SK-MEL-5 (cell line): Measurements from ENCODE around the gene KCP. TPM values are rescaled to one million over a fixed set of nuclear protein-coding genes. Genes with fewer than 3 reads are reported as not detected.
A peak's percentile ranks its signal among the peaks of the same experiment; 100 is the strongest.
"Not testable (repeated sequence)": the region's sequence is repeated elsewhere in the genome, so short reads cannot be mapped to it uniquely, and the experiment has no call there.

ENCODE experiments used
- DNase-seq: peaks from one replicate; pipeline ENCODE4 v3.0.0-alpha.2; 2016; ENCODE audit warnings: low read depth, low spot score
- in situ Hi-C: cut with HindIII; loops from 2 replicates; pipeline ENCODE4 v1.10.0; 2016; ENCODE audit warnings: low sequenced_read_pairs, high pct_unique_total_duplicates, low pct_unique_long_range_greater_than_20kb
- total RNA-seq: library from RNA; depleted of rRNA; stranded (reverse); fragments of >200 nt; shearing (Covaris generic); gene quantifications from 2 replicates; pipeline ENCODE4 v1.2.3, GENCODE V29; 2014

The KCP gene
- total RNA-seq, 1 experiment from 2014 or later: 0.03 TPM

DNA sequence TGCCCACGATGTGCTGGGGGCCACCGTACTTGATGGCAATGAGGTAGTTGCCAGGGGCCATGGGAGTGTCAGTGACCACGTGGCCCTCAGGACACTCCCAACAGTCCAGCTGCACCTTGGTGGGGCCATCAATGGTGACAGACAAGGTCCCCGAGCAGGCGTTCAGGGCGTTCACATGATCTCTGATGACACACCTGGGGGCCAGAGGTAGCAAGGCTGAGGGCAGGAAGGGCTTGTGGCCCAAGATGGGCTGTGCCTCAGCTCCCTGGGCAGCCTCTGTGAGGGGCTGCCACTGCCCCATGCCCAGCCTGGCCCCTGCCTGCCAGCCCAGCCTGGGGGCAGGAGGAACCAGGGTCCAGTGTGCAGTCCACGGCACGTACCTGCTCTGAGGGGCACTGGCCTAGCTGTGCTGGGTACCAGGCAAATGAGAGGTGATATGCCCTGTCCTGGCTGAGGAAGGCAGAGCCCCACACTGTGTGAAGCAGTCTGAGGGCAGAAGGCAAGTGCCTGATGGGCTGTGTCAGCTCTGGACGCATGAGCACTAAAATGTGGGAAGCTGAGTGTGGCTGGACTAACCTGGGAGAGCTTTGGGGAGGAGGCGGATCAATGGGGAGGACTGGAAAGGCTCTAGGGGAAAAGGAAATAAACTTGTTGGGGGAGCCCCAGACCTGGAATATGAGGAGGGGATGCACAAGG is 3.5 kb upstream of the KCP start:
- in situ Hi-C loops: no loop called here
- DNase-seq: no peak

DNA sequence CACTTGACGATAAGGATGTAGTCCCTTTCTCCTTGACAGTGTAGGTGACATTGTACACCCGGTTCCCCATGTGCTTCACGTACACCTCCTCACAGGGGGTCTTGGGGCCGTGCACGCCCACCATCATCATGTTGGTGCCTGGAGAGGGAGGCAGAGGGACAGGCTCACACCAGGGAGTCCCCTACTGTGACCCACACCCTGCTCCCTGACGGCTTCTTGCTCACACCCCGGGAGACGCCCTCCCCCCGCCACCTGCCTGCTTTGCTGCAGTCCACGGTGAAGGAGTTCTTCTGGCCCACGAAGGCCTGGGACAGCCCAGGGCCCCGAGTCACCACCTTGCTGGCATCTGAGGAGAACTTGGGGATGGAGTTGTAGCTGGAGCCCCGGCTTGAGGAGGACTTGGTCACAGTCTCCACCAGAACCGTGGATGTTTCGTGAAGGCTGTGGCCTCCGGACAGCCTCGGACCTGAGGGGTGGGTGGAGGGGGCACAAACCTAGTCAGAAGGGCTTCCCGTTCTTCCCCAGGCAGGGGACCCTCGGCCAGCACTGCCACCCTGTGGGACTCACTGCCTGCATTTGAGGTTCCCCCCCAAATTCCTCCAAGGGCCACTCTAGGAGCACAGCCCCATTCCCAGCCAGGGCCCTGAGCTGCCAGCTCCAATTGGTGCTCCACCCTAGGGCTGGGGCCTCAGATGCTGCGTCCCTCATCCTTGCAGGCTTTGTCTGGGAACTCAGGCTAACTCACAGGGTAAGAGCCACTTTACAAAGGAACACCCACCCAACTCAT is 2.4 kb upstream of the KCP start:
- DNase-seq, in situ Hi-C loops: not testable (repeated sequence)

DNA sequence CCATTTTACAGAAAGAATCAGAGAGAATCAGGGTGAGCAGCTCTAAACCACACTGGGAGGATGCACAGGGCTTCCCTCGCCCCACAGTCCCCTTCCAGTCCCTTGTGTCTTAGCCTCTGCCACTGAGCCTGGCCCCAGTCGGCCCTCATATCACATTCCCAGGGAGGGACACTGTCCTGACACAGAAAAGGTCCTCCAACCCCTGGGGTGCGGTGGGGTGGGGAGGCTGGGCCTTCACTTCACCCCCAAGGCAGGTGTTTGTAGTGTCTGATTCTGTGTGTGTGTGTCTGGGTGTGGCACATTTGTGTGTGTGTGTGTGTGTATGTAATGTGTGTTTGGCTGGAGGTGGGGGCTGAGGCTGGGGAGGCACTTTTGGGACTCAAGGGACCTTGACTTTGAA is 1.8 kb upstream of the KCP start:
- in situ Hi-C loops: no loop called here
- no peak for DNase-seq

GRCh38 chr7:128911423-128912031 is 1.0 kb upstream of the KCP start:
- DNase-seq: peak; percentile 28
- in situ Hi-C loops: no loop called here

DNA sequence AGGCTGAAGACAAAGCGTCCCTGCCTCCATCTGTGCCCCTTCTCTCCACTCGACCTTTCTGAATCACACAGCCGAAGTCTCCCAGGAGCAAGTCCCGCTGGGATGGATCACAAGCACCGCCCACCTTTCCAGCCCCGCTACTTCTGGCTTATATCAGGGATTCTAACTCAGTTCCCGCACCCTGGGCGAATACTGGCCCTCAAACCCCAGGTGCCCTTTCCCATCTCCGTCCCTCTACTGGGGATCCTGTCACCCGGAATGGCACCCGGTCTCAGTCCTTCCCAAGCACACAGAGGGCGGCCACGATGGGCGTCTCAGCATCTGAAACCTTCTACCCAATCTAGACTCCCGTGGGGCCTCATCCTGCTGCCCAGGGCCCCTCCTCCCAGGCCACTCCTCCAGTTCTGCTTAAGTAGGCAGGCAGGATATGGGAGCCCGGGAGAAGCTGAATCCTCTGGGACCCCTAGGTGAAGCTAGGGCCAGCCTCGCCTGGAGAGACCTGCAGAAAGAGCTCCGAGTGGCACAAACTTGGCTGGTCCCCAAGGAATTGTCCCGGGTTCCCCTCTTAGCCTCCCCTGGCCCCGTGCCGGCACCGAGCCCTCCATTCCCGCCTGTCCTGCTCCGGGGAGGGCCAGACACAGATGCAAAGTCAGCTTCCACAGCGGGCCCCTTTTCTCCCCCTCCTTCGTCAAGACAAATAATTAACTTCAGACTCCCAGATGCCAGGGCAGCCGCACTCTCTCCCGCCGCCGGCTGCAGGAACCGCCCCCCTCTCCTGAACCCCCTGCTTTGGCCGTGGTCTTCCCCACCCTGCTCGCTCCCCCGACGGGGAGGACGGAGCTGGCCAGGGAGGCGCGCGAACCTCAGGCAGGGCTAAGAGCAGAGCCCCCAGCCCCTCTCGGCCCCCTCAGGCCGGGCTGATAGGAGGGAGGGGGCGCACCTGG is 612 bp downstream of the KCP start:
- in situ Hi-C loops: no loop called here
- DNase-seq: no peak

DNA sequence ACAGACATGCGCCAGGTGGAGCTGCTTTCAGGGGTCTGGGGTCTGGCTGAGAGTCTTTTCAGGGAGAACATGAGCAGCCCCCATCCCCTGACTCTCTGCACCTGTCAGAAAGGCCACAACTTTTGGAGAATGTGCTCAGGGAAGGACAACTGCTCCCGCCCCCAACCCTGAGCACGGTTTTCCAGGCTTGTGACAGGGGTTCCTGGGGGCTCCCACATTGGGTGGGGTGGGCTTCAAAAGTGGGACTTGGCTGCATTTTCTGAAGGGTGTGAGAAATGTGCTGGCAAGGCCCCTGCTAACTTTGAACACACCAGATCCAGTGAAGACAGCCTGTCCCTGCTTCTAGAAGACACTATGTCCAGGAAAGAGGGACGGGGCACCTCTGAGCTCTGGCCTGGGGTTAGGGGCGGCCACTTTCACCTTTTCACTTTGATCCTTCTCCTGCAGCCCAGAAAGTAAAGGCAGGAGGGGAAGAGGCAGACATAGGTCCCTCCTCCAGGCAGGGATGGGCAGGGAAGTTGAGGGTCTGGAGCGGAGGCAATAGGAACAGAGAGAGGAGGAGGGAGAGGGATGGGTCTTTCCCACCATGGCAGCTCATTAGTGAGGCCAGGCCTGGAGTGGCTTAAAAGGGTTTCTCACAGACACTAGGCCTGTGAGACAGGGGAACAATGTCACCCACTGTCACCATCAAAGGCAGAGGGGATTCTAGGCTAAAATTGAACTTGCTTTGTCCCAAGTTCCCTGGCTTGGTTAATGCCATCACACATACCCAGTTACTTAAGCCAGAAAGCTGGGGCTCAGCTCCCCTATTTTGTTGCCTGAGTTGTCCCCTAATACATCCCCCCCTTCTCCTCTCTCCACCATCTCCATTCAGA is 1.5 kb downstream of the KCP start:
- in situ Hi-C loops: no loop called here
- no peak for DNase-seq

DNA sequence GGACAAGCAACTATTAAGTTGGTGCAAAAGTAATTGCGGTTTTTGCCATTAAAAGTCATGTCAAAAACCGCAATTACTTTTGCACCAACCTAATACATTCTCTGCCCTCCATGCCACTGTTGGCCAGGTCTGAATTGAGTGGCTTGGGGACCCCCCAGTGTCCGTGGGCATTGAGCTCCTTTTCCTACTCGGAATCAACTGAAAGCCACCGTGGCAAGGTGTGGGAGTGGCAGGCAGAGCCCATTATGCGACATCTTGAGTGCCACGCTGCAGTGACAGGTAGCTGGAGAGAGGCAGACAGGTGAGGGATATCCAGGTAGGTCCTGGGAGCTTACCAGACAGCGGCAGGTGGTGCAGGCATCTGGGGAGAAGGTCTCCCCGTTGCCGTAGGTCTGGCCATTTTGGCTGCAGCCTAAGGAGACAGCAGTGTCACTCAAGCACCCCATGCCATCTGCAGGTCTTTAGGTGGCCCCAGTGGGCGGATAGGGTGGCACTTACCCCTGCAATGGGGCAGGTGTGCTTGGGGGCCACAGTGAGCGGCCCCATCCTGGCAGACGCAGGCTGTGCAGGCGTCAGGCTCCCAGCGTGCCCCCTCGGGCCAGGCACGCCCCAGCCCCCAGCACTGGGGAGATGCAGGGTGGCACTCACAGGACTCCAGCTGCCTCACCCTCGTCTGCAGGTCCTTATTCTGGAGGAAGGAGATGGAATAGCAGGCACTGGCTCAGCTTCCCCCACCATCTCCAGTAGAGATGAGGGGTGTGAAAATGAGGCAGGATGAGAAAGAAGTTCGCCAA is 3.5 kb downstream of the KCP start:
- no peak for DNase-seq
- in situ Hi-C loops: no loop called here

- in situ Hi-C loops: no loop called here
- DNase-seq: no peak
Measured at GRCh38 chr7:128906001-128906765, 4.3 kb downstream of the KCP start.

DNA sequence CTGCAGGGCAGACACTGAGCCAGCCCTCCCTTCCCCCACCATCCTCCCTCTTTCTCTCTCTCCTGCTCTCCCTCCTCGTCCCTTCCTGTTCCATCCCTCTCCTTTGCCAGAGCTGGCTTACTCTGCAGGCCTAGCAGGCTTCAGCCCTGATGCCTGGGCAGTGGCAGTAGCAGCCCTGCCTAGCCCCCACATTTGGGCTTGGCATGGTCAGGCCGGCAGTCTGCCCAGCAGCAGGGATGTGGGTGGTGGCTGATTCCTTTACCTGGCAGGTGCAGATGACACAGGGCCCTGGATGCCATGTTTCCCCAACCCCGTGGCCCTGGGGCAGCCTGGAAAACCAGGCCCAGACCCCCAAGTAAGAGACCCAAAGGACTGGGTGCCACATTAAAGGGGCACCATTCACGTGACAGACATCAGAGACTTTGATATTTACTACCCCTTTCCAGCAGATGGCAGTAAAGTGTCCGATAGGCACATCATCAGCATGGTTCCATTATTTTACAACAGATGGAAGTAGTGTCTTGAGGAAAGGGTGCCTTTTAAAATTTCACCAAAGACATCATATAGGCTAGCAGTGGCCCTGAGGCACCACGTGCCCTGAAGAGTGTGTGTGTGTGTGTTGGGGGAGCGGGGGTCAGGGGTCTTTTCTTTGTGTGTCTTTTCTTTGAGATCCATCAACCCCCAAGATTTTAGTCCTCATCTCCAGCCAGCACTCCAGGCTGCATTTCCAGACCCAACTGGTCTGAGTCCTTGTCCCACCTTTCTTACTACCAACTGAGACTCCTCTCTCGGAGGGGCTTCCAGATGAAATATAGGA is 5.9 kb downstream of the KCP start:
- DNase-seq: peak; percentile 86
- in situ Hi-C loops: no loop called here

- no peak for DNase-seq
- in situ Hi-C loops: no loop called here
Measured at GRCh38 chr7:128903621-128904361, 6.7 kb downstream of the KCP start.

DNA sequence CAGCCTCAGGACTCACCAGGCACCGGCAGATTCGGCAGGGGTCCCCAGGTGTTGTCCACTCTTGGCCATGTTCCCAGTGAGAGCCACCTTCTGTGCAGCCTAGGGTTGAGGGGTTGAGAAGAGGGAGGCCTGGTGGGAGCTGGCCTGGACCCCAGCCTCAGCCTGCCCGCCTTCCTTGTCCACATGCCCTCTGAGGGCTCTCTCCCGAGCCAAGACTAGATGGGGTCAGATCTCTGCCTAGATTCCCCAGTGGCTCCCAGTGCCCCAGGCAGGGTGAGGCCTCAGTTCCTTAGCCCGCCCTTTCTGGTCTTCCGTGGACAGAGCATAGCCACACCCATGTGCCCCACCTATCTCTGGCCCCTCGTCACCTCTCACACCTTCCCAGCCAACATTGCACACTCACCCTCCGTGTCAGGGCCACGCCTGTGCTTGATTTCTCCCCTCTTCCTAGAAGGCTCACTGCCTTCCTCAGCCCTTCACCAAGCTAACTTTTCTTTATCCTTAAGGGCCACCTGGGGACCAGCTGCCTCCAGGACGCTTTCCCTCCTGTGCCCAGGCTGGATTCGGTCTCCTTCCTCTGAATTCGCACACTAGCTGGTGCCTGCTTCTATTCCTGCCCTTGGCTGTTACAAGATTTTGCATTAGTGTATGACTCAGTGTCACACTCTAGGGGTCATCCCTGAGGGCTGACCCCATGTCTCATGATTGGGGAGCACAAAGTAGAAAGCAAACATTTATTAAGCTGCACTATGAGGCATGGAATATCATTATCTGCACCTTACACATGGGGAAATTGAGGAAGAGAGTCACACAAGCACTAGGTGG is 7.5 kb downstream of the KCP start:
- peak; percentile 28 for DNase-seq
- in situ Hi-C loops: no loop called here

GRCh38 chr7:128900237-128900636 is 10.3 kb downstream of the KCP start:
- in situ Hi-C loops: no loop called here
- no peak for DNase-seq

GRCh38 chr7:128899392-128899791 is 11.1 kb downstream of the KCP start:
- in situ Hi-C loops: no loop called here
- DNase-seq: no peak
